Brain microvascular endothelial cell (primary cell): ENCODE data around the gene SEC14L5.
A peak's percentile ranks its signal among the peaks of the same experiment; 100 is the strongest.

Experiments used
- DNase-seq: peaks from one replicate; pipeline ENCODE4 v3.0.0-alpha.2; 2020
- H3K27ac ChIP-seq: fragments of 250-450 bp; sonication (Bioruptor Pico); 2 replicates; pipeline ENCODE4 v1.5.1; 2020; ENCODE audit warnings: mild to moderate bottlenecking, moderate library complexity
- H3K27me3 ChIP-seq: fragments of 250-450 bp; sonication (Bioruptor Pico); replicated peaks from 2 replicates; pipeline ENCODE4 v1.5.1; 2020; ENCODE audit warnings: mild to moderate bottlenecking
- H3K36me3 ChIP-seq: fragments of 250-450 bp; sonication (Bioruptor Pico); replicated peaks from 2 replicates; pipeline ENCODE4 v1.5.1; 2020; ENCODE audit warnings: mild to moderate bottlenecking
- H3K4me3 ChIP-seq: 2 replicates; pipeline ENCODE4 v1.5.1; 2011; ENCODE audit warnings: low read depth, mild to moderate bottlenecking, control low read depth, low read length, moderate library complexity
- CTCF ChIP-seq: IDR thresholded peaks from 2 replicates; pipeline ENCODE4 v1.5.1; 2011; ENCODE audit warnings: low read depth, mild to moderate bottlenecking, moderate library complexity, low read length, control low read depth, inconsistent platforms; ENCODE audit errors: missing control alignments
- in situ Hi-C: cut with HindIII; loops from 2 replicates; pipeline ENCODE4 v1.10.0; 2017; ENCODE audit warnings: low sequenced_read_pairs, low pct_ligation_motif_present

The SEC14L5 gene

GRCh38 chr16:5035909-5036227 is 77.7 kb downstream of the SEC14L5 start:
- H3K27ac ChIP-seq, result no peak overlapping the region
- TF ChIP-seq CTCF, result no peak
- in situ Hi-C loops, result no loop called here

GRCh38 chr16:5036228-5037156 is 78.4 kb downstream of the SEC14L5 start:
- Histone ChIP-seq H3K4me3 (no peak overlapping the region), H3K27ac (no peak overlapping the region), H3K36me3 (no peaks in the 10 kb centered on the region), H3K27me3 (no peaks in the 10 kb centered on the region)
- DNase-seq, result no peak
- in situ Hi-C loops, result no loop called here
- peak; percentile 2 for TF ChIP-seq CTCF

More at GRCh38 chr16:5035909-5036227, 77.7 kb downstream of the SEC14L5 start:
- Histone ChIP-seq H3K27me3 (no peaks in the 10 kb centered on the region), H3K4me3 (no peak overlapping the region), H3K36me3 (no peaks in the 10 kb centered on the region)
- DNase-seq, result no peak

DNA sequence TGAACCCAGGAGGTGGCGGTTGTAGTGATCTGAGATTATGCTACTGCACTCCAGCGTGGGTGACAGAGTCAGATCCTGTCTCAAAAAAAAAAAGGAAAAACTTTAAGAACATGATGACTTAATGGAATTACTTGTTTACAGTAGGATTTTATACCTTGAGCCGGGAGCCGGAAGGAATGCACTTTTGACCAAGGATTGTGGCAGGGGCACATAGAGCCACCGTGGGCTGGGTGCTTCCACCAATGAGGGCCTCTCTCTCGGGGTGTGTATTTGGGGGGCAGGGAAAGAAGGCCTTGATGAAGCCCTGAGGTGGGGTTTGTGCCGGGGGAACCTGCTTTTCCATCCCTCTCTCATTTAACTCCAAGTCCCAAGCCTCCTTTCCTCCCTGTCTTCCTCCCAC is 82.3 kb downstream of the SEC14L5 start:
- H3K27me3 ChIP-seq, result no peaks in the 10 kb centered on the region
- no peak overlapping the region for H3K4me3 ChIP-seq
- no peak for DNase-seq
- in situ Hi-C loops, result no loop called here
- H3K27ac ChIP-seq, result no peak overlapping the region
- no peak for TF ChIP-seq CTCF
- no peaks in the 10 kb centered on the region for H3K36me3 ChIP-seq

DNA sequence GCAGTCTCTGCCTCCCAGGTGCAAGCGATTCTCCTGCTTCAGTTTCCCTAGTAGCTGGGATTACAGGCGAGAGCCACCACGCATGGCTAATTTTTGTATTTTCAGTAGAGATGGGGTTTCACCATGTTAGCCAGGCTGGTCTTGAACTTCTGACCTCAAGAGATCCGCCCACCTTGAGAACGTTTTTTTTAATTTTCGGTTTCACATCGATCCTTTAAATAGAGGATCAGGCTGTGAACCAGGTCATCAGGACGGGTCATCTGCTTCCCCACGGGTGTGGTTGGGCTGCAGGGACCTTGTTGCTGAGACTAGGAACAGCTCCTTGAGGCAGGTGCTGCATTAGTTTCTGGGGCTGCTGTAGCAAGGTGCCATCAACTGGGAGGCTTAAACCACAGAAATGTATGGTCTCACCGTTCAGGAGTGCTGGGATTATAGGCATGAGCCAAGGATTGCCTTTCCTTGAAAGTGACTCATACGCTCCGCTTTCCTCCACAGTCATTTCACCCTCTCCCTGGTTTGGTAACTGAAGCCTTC is 83.5 kb downstream of the SEC14L5 start:
- DNase-seq, result peak; percentile 44
- Histone ChIP-seq H3K27me3 (no peaks in the 10 kb centered on the region), H3K27ac (no peak overlapping the region), H3K4me3 (no peak overlapping the region), H3K36me3 (no peaks in the 10 kb centered on the region)
- TF ChIP-seq CTCF, result no peak
- in situ Hi-C loops, result no loop called here

DNA sequence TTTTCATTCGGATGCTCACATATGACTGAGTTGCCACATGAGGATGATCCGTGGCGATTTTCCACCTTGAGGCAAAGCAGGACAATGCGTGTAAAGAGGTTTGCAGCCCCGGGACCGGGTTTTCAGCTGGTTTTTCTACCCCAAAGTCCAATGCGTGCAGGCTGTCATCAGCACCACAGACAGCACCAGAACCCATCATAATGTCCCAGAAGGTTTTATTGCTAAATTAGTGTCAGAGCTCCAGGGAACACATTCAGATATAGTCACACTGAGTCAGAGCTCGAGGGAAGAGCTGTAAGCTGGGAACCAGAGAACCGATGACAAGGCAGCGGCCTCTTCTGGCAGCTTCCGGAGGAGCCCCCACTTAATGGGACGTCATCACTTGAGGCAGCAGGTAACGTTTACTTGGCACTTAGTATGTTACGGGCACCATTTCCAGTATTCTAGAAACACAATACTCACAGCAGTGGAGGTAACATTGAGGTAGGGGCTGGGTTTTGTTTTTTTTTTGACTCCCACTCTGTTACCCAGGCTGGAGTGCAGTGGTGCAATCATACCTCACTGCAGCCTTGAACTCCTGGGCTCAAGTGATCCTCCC is 84.5 kb downstream of the SEC14L5 start:
- Histone ChIP-seq H3K27me3 (no peaks in the 10 kb centered on the region), H3K36me3 (no peaks in the 10 kb centered on the region), H3K4me3 (no peak overlapping the region), H3K27ac (no peak overlapping the region)
- peak; percentile 25 for TF ChIP-seq CTCF
- peak; percentile 24 for DNase-seq
- in situ Hi-C loops, result no loop called here
